GM19193 (cell line): Measurements from ENCODE around the gene FLYWCH2.

Experiments
- POLR2A ChIP-seq: IDR thresholded peaks from 4 replicates; pipeline ENCODE4 v1.6.1; 2011; ENCODE audit not compliant: insufficient read depth, insufficient read length; ENCODE audit errors: extremely low read depth

Gene FLYWCH2

DNA sequence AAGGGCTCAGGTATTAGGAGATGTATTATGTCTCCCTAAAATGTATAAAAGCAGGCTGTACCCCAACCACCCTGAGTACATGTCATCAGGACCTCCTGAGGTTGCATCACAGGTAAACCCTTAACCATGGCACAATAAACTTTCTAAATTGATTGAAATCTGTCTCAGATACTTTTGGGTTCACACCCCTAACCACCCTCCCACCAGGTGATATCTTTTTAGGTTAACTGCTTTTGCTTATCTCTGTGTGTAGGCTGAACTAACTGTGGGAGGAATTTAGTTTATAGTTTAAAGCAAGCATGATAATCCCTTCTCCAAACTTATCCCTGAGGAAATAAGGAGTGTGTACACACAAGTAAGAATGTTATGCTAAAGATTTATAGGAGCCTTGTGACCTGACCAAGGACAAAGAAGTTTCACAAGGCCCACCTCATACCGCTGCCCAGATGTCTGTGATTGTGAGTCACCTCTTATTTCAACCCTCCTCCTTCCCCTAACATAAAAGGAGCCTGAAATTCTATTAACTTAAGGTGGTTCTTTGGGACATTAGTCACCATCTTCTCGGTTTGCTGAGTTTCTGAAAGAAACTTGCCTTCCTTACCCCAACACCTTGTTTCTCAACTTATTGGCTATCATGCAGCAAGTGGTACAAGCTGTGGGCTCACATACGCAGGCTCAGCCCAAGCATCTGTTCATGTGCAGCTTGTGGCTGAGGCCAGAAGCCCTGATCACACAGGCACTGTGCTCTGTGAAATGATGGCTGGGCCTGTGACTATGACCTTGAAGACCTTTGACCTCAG lies 36.3 kb upstream of the FLYWCH2 start:
- TF ChIP-seq POLR2A: no peak

DNA sequence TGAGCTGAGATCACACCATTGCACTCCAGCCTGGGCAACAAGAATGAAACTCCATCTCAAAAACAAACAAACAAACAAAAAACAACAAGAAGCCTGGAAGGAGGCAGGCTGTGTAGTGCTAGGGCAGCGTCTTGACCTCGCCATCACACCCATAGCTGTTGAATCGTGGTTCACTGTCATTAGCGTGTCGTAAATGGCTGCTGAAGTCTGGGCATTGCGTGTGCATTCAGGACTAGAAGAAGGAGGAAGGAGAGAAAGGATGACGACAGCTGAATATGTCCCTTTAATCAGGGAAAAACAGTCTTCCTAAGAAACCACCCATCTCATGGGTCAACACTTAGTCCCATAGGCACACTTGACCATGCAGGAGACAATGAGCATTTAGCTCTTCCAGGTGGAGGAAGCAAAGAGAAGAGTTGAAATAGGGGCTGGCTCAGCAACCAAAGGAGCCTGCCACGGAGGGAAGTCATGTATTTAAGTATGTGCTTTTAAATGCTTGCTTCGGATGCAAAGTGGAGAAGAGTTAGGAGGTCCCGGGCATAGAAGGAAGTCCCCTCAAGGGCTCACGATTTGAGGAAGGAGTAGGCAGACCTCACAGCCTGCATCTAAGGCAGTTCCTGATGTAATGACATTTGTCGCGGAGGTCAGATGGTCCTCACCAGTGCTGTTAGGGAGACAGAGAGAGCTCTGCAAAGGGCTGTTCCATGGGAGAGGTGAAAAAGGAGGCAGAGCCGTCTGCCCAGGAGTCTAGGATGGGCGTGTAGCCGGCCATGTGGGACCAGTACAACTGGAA lies 33.9 kb upstream of the FLYWCH2 start:
- TF ChIP-seq POLR2A: no peak

DNA sequence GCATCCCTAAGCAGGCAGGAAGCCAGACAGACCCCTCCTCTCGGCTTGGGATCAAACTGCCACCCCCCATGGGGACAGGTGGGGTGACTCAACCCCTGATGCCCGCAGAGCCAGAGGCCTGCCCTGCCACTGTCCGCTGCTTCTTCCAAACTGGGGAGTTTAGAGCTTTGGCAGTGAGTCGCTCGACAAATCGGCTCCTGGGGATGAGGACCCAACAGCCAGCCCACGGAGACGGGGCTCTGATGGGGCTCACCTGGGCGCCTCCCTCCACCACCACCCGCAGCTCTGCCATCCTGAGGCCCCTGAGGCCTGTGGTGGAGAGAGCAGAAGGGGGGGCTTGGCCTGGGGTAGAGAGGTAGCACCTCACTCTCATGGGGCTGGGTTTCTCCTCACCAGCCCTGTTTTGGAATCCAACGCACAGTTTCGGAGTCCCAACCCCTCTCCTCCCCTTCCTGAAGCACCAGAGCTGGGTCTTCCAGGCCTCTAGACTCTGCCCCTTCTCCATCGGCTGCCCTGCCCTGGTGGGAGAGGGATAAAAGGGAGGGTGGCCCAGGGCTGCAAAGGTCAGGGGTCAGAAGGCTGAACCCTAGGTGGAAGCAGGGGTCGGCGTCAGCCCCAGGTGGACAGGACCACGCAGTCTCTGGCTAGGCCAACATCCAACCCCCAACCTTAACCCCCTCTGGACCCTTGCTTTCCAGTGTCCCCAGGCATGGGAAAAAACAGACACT lies 30.8 kb upstream of the FLYWCH2 start:
- no peak for TF ChIP-seq POLR2A

DNA sequence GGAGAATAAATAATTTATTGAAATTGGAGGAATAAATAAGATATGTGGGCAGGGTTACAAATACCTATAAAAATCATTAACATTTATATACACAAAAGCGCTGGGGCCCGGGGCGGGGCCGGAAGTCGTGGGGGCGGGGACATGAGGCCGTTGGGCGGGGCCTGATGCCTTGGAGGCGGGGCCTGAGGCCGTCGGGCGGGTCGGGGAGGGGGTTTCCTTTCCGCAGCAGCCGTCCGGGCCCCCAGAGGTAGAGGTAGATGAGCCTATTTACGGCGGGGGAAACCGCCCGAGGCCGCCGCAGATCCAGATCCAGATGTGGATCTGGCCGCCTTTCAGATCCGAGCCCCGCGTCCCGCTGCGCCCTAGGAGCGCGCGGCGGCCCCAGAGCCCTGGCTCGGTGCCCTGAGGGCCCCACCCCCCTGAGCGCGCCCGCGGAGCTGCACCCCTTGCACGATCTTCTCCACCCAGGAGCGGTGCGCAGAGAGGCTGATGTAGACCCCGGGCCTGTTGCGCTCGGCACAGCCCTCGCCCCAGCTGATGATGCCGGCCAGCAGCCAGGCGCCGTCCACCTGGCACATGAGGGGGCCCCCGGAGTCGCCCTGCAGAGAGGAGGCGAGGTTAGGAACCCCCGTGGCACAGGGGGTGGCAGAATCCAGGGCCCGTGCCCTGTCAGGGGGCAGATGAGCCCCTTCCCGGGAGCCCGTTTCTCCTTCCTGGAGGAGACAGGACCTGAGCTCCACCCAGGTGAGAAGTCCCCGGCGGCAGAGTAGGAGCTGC lies 30.1 kb upstream of the FLYWCH2 start:
- no peak for TF ChIP-seq POLR2A

DNA sequence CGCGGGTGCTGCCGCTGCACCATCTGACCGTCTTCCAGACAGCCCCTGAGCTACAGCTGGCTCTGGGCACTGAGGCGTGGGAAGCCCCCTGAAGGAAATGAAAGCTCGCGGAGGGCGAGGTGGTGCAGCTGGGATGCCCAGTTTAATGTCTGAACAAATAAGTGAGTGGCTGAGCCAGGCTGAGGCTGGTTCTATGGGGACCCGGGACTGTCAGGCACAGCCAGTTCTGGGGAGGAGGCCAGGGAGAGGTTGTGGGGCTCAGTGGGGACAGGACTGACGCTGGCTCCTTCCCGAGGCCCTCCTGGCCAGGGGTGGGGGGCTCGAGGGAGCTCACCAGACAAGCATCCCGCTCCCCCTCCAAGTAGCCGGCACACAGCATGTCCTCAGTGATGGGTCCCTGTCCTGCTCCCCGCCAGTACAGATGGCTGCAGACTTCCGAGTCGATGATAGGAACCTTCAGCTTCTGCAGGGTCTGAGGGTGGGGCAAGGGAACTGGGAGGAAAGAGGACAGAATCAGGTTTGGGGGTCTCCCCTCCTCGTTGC lies 29.4 kb upstream of the FLYWCH2 start:
- TF ChIP-seq POLR2A: no peak

DNA sequence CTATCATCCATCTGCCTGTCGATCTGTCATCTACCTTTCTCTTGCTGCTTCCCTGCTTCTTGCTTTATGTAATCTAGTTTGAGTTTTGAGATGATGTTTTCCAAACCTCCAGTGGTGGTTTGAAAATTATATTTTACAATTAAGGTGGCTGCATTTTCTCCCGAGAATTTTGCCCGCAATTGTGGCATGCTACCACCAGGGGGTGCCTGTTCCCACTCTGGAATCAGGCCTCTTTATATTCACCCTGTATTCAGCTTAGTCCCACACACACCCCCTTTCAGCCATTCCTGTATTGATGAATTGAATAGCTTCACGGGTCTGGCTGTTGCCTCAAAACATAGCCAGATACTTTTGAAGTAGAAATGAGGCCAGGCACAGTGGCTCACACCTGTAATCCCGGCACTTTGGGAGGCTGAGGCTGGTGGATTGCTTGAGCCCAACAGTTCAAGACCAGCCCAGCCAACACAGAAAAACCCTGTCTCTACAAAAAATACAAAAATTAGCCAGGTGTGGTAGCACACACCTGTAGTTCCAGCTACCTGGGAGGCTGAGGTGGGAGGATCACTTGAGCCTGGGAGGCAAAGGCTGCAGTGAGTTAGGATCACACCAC lies 28.2 kb upstream of the FLYWCH2 start:
- no peak for TF ChIP-seq POLR2A

DNA sequence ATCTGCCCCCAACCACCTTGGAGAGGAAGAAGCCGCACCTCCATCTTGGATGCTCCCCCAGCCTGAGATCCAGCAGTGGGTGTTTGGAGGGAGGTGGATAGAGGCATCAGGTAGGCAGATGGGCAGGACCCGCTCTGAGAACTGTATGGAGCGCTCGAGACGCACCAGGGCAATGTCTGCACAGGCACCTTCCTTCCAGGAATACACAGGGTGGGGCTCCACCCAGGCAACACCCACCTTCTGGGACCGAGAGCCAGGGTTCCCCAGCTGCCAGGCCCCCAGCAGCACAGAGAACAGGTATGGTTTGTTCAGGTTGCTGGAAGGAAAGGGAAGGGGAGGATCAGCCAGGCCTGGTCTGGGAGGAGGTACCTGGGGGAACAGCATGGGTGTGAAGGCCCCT lies 27.5 kb upstream of the FLYWCH2 start:
- TF ChIP-seq POLR2A: no peak

DNA sequence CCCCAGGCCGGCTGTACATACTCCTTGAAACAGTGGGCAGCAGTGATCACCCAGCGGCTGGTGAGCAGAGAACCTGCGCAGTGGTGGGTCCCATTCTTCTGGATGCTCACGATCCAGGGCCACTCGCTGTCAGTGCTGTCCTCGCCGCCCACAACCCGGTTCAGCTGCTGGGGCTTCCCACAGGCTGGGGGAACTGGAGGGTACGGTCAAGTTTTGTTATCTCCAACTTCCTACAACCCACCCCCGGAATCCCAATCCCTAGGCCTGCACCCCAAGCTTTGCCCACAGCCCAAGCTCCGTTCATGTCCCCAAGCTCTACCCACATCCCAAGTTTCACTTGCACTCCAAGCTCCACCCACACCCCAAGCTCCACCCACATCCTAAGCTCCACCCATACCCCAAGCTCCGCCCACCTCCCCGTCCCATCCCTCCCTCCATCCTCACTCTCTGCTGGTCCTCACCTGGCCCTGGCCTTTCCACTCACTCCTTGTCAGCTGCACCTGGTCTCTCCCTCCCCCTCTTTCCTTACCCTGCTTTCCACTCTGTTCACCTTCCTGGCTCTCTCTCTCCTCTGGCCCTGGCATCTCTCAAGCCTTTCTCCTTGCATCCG lies 26.8 kb upstream of the FLYWCH2 start:
- no peak for TF ChIP-seq POLR2A

DNA sequence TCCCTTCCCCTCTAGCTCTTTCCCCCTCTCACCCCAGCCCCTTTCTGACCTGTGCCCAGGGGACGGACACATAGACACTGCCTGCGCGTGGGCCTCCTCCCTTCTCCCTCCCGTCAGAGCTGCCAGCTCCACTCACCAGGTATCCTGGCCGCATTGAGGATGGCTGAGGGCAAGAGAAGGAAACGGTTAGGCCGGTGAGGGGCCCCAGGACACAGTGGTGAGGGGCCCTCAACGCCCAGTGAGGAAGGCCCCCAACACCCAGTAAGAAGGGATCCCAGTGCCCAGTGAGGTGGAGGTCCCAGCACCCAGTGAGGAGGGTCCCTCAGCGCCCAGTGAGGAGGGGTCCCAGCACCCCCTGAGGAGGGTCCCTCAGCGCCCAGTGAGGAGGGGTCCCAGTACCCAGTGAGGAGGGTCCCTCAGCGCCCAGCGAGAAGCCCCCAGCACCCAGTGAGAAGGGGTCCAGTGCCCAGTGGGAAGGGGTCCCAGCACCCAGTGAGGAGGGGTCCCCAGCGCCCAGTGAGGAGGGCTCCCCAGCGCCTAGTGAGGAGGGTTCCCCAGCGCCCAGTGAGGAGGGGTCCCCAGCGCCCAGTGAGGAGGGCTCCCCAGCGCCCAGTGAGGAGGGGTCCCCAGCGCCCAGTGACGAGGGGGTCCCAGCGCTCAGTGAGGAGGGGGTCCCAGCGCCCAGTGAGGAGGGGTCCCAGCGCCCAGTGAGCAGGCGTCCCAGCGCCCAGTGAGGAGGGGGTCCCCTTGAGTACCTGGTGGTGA lies 26.1 kb upstream of the FLYWCH2 start:
- TF ChIP-seq POLR2A: no peak

DNA sequence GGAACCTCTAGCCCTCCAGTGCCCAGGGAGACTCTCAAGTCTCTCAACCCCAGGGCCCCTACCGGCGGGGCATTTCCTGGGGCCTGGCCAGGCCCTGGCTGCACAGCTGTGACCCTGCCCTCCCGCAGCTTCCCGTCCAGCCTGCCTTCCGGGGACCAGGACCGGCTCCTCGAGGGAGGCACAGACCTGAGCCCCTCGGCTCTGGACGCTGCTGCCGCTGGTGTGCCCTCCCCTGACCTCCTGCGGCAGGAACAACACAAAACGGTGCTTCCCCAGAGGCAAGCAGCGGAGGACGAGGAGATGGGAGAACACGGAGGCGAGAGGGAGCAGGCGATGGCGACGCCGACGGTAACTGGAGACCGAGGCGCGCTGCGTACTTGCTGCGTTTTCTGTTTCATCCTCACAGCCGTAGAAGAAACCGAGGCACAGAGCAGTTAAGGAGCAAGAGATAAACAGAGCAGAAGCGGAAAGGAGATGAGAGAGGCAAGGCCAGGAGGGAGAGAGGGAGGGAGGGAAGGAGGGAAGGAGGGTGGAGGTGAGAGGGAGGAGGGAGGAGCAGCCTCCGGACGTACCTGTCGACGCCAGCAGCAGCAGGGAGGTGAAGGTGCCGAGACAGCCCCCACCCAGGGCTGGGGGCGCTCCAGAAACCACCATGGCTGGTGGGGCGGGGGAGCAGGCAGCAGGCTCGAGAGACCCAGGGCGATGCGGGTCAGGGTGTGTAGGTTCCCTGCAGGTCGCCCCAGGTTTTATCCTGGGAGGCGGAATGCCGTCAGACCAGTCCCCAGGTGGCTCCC lies 25.4 kb upstream of the FLYWCH2 start, which contains the start of gene PRSS22:
PRSS22 (minus strand) TSS at position 720 of the 794 bp plus-strand sequence; CDS start at position 654, 66 bp downstream.
- no peak for TF ChIP-seq POLR2A

DNA sequence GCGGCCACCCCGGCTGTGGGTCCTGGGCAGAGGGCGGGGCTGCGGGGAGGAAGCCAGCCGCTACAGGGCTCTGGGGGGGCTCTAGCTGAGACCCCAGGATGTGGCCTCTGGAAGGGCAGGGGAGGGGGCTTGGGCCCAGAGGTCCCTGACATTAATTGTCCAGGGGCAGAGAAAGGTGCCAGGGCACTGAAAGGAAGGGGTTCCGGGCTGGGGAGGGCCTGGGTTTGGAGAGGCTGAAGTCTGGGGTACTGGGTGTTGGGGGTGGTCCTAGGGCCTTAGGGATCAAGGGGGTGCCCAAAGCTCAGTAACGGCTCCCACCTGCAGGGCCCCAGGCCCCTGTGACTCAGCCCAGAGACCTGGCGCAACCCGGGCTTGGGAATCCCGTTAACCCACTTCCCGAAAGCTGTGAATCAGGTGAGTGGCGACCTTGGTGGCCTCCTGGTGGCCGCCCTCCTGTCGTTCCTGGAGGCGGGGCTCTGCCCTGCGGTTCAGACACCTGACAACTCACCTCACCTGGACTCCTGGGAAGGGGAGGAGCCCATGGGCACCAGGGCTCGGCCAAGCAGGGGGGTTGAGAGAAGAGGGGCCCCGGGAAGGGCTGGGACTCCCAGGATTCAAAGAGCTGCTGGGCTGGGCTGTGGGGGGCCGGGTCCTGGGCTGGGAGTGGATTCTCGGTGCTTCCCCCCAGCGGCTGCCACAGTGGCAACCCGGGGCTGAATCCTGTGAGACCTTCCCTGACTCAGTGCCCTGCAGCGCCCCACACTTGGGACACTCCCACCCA lies 24.6 kb upstream of the FLYWCH2 start:
- no peak for TF ChIP-seq POLR2A
